Measurements from ENCODE around the gene ZNF569.
"Not testable (repeated sequence)": the region's sequence is repeated elsewhere in the genome, so short reads cannot be mapped to it uniquely, and the experiment has no call there.

Gene ZNF569

DNA sequence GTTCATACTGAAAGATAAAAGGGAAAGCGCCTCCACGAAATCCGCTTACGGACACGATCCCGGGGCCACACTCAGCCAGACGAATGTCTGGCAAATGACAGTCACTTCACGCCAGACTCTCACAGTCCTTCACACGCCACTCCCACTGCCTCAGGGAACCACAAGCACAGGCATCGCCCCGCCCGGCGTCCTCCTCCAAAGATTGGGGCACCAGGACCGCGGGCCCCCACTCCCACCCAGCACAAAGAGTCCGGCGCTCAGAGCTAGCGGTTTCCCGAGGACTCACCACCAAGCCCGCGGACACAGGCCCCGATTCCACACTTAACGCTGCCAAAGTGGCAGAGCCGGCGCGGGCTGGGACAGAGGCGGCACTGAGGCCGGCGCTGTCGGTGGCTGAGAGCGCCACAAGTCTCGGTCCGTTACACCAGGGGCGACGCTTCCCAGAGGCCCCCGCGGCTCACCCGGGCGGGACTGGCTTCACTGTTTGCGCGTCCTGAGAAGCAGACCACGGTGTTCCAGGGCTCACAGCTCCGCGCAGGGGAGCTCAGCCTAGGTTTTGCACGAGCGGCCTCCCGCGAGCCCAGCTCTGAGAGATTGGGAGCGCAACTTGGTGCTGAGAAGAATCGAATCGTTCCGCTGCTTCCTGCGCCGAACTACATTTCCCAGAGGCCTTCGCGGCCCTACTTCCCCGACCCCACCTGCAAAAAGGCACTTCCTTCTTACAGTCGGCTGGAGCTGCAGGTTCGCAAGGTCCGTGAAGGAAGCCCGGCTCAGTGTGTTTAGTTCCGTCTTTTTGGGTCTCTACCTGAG, at the start of gene ZNF569:
Gene ZNF569, minus strand, starts transcription at position 647 of the 810 bp plus-strand sequence. CDS start 22,523 bp downstream, outside the sequence.
- FAIRE-seq = no peak
- DNase-seq (ENCODE audit: low spot score) = peak; percentile 77

DNA sequence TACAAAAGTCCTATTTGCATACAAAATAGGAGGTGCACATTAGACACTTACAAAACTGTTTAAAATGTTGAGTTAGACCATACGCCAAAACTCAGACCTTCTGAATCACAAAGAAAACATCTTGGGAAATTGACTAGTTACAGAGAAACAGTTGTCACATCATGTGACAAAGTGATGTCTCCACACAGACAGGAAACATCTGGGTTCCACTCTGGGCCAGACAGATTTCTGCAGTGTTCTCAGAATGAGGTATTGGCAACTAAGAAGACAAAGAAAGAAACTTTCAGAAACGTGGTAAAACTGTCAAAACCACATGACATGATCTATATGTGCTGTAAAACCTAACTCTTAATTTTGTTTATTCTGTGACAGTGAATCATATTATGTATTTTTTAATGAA, 46.2 kb upstream of the ZNF569 start:
- no peak for DNase-seq (ENCODE audit: low spot score)
- no peak for FAIRE-seq

DNA sequence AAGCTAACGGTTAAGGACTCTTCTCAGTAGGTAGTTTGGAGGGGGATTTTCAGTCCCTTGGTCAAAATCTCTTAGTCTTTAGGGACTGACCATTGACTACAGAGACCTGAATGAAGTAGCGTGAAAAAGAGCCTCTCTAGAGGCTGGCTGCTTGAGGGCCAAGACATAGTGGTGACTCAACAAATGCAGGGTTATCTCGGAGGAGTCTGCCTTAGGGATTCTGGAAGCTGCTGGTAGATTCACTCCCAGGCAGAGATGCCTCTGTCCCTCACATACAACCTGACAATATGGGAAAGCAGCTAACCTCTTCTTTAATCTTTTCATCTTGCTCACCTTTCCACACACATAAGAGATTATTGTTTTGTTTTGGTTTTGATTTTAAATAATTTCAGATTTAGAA, 44.6 kb upstream of the ZNF569 start:
- DNase-seq (ENCODE audit: low spot score) = no peak
- no peak for FAIRE-seq

DNA sequence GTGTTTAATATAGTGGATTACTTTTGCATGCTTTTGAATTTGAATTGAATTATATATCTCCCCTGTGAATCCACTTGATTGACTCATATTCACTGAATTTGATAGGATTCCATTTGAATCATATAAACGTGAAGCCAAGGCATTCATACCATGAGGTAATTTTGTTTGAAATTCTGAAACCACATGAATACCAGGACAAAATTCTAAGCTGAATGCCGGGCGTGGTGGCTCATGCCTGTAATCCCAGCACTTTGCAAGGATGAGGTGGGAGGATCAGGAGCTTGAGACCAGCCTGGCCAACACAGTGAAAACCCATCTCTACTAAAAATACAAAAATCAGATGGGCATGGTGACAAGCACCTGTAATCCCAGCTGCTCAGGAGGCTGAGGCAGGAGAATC, 43.9 kb upstream of the ZNF569 start:
- no peak for DNase-seq (ENCODE audit: low spot score)
- FAIRE-seq = no peak

DNA sequence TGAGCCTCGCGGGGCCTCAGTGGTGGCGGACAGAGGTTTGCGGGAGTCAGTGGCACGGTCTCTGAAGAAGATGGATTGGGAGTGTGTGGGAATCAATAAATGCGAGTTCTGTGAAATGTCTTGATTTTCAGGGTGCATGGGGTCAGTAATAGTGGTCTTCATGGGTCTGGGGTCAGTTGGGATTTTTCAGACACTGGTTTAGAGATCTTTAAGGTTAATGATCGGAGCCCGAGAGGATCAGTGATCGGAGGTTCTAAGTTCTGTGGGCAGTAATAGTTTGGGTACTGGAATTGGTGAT, 39.9 kb upstream of the ZNF569 start:
- no peak for DNase-seq (ENCODE audit: low spot score)

GRCh38 chr19:37506387-37507166, 39.3 kb upstream of the ZNF569 start, which contains the start of gene ZNF793:
Gene ZNF793, plus strand, starts transcription at chr19:37506939. Its CDS starts 16,501 bp downstream, at chr19:37523440.
- FAIRE-seq (no peak), DNase-seq (ENCODE audit: low spot score) (no peak)

More for the DNA sequence above, 39.9 kb upstream of the ZNF569 start:
- FAIRE-seq = no peak

- FAIRE-seq (no peak), DNase-seq (ENCODE audit: low spot score) (no peak)
Observed at GRCh38 chr19:37505958-37506386, 38.7 kb upstream of the ZNF569 start.

DNA sequence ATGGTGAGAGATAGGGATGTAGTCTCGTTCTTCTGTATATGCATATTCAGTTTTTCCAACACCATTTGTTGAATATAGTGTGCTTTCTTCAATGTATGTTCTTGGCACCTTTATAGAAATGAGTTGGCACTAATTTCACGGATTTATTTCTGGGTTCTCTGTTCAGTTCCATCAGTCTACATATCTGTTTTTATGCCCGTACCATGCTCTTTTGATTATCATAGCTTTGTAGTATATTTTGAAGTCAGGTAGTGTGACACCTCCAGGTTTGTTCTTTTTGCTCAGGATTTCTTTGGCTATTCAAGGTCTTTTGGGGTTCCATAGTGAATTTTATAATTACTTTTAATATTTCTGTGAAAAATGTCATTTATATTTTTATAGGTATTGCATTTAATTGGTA, 25.0 kb upstream of the ZNF569 start:
- DNase-seq (ENCODE audit: low spot score) (no peak), FAIRE-seq (no peak)

GRCh38 chr19:37484406-37485168, 17.3 kb upstream of the ZNF569 start:
- no peak for FAIRE-seq

GRCh38 chr19:37472165-37472564, 4.9 kb upstream of the ZNF569 start:
- FAIRE-seq (no peak), DNase-seq (ENCODE audit: low spot score) (no peak)

More at GRCh38 chr19:37484406-37485168, 17.3 kb upstream of the ZNF569 start:
- DNase-seq (ENCODE audit: low spot score) = no peak

DNA sequence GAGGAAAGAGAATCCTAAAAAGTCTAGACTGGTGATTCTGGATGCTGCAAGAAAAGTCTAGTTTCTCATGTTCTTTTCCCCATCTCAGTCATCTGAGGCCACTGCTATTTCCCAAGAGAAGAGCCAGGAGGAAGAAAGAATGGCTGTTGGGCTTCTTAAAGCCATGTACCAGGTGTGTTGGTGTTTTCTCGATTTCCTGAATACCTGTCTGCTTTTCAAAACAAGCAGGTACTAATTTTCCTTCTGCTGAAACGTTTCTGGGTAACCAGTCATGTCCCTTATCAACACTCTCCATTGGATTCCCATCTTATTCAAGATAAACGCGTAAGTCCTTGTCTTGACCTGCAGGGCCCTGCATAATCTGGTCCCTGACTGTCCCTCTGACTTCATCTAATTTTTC, 3.0 kb upstream of the ZNF569 start:
- FAIRE-seq (no peak), DNase-seq (ENCODE audit: low spot score) (no peak)

DNA sequence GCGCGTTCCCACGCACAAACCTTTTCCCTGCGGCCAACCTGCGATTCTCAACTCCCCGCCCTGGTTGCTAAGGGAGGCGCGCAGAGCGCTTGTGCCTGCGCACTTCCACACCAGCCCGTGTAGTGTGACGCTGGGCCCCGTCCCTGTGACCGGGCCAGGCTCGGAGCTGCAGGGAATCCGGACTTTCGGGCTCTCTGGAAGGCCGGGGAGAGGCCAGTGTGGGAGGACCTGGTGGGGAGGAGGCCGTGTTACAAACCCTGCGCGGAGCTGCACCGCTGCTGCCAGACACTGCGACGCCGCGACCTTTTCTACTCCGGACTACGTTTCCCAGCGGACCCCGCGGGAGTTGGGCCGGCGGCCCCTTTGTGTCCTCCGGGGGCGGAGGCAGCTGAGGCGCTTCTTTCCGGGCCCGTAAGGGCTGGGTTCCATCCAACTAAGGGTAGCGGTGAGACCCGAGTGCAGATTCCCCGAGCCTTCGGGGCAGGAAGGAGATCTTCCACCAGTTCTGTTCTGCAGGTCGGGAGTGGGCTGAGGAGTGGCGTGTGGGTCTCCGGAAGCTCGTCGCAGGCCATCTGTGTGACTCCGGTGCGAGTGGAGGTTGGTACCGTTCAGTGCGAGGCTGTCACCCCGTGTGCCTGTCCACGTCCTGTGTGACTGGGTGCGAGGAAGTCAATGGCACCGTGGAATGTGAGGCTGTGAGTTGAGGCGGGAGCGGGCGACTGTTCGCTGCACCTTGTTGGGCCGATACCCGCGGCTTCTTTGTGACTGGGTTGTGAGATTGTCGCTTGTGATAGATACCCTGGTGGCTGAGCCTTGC, 1.9 kb upstream of the ZNF569 start, which contains the start of gene ZNF570:
Gene ZNF570, plus strand, starts transcription at position 396 of the 817 bp plus-strand sequence. CDS start 999 bp downstream, outside the sequence.
- FAIRE-seq (no peak), DNase-seq (ENCODE audit: low spot score) (peak; percentile 23)

DNA sequence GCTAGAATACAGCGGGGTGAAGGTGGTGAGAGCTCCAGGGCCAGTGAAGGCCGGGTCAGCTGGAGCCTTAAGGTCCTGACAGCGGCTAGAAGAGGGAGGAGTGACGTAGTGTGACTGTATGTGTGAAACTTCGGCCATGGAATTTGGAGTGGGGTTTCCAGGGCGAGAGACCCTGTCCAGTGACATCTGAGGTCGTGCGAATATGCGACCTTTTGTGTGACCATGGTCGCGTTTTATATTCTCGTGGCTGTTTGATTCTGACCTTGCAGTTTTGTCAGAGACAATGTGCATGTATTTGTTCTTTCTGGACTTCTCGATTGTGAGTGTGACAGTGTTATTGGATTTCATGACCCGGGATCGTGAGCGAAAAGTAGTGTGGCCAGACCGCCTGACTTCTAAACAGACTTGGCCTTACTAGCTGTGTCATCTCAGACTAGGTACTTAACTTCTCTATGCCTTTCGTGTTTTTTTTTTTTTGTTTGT, 405 bp upstream of the ZNF569 start:
- FAIRE-seq (no peak), DNase-seq (ENCODE audit: low spot score) (no peak)

- DNase-seq (ENCODE audit: low spot score) (no peak), FAIRE-seq (no peak)
Observed at GRCh38 chr19:37466277-37466797, 907 bp downstream of the ZNF569 start.

GRCh38 chr19:37452500-37453245, 14.6 kb downstream of the ZNF569 start:
- no peak for FAIRE-seq
- DNase-seq (ENCODE audit: low spot score) = no peak

- no peak for FAIRE-seq
- DNase-seq (ENCODE audit: low spot score) = no peak
Observed at GRCh38 chr19:37413313-37414084, 53.7 kb downstream of the ZNF569 start.

DNA sequence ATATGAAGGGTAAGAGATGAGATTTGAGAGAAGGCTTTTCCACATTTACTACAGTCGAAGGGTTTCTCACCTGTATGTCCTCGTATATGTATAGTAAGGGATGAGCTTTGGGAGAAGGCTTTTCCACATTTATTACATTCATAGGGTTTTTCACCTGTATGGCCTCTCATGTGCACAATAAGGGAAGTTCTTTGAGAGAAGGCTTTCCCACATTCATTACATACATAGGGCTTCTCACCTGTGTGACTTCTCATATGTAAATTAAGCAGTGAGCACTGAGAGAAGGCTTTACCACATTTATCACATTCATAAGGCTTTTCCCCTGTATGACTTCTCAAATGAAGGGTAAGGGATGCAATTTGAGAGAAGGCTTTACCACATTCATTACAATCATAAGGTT, 54.5 kb downstream of the ZNF569 start:
- FAIRE-seq (no peak), DNase-seq (ENCODE audit: low spot score) (no peak)

- FAIRE-seq = not testable (repeated sequence)
Observed at GRCh38 chr19:37406140-37406846, 61.0 kb downstream of the ZNF569 start.

More at GRCh38 chr19:37406140-37406846, 61.0 kb downstream of the ZNF569 start:
- not testable (repeated sequence) for DNase-seq (ENCODE audit: low spot score)
